AG20443 (cell line): ENCODE results near the gene PUM1.

Experiments used
- DNase-seq: peaks from one replicate; pipeline ENCODE4 v3.0.0; 2012; ENCODE audit warnings: low spot score, mixed read lengths

PUM1 gene

GRCh38 chr1:30905403-30905802 lies 160.1 kb downstream of the PUM1 start:
- DNase-seq: no peak

- DNase-seq: no peak
Measured at GRCh38 chr1:30904962-30905335, 160.6 kb downstream of the PUM1 start.

GRCh38 chr1:30904191-30904961 lies 161.1 kb downstream of the PUM1 start:
- DNase-seq: no peak

GRCh38 chr1:30903343-30904034 lies 162.0 kb downstream of the PUM1 start:
- no peak for DNase-seq

GRCh38 chr1:30902593-30903290 lies 162.8 kb downstream of the PUM1 start:
- no peak for DNase-seq

GRCh38 chr1:30901798-30902581 lies 163.5 kb downstream of the PUM1 start:
- DNase-seq: no peak

GRCh38 chr1:30900931-30901560 lies 164.5 kb downstream of the PUM1 start:
- no peak for DNase-seq

- no peak for DNase-seq
Measured at GRCh38 chr1:30900486-30900885, 165.0 kb downstream of the PUM1 start.

GRCh38 chr1:30899577-30900389 lies 165.7 kb downstream of the PUM1 start:
- DNase-seq: no peak

- DNase-seq: no peak
Measured at GRCh38 chr1:30898031-30898815, 167.3 kb downstream of the PUM1 start.

- DNase-seq: no peak
Measured at GRCh38 chr1:30896905-30897304, 168.6 kb downstream of the PUM1 start.

GRCh38 chr1:30895944-30896660 lies 169.4 kb downstream of the PUM1 start:
- no peak for DNase-seq

- no peak for DNase-seq
Measured at GRCh38 chr1:30895382-30895943, 170.1 kb downstream of the PUM1 start.

- no peak for DNase-seq
Measured at GRCh38 chr1:30894508-30894973, 171.0 kb downstream of the PUM1 start.

GRCh38 chr1:30893776-30894507 lies 171.6 kb downstream of the PUM1 start:
- no peak for DNase-seq

- DNase-seq: no peak
Measured at GRCh38 chr1:30892671-30893073, 172.8 kb downstream of the PUM1 start.

- DNase-seq: no peak
Measured at GRCh38 chr1:30891227-30891552, 174.3 kb downstream of the PUM1 start.

- DNase-seq: no peak
Measured at GRCh38 chr1:30890502-30891226, 174.9 kb downstream of the PUM1 start.
